SJSA1 (cell line): ENCODE measurements around the gene AKAP8. TPM values are rescaled to one million over a fixed set of nuclear protein-coding genes. Genes with fewer than 3 reads are reported as not detected.
"Not testable (repeated sequence)": the region's sequence is repeated elsewhere in the genome, so short reads cannot be mapped to it uniquely, and the experiment has no call there.

Experiments
- DNase-seq, 2 experiments: peaks; one replicate each; pipeline ENCODE4 v3.0.0-alpha.2; 2015 to 2020; ENCODE audit warnings: low spot score in 2 of 2, low read depth in 1 of 2
- H3K27ac ChIP-seq: fragments of 250-450 bp; sonication (Bioruptor Pico); 2 replicates; pipeline ENCODE4 v1.5.1; 2020; ENCODE audit warnings: mild to moderate bottlenecking, moderate library complexity
- H3K27me3 ChIP-seq: fragments of 250-450 bp; sonication (Bioruptor Pico); replicated peaks from 2 replicates; pipeline ENCODE4 v1.5.1; 2020; ENCODE audit warnings: mild to moderate bottlenecking, moderate library complexity
- H3K36me3 ChIP-seq: fragments of 250-450 bp; sonication (Bioruptor Pico); 2 replicates; pipeline ENCODE4 v1.5.1; 2020; ENCODE audit warnings: mild to moderate bottlenecking
- H3K4me1 ChIP-seq: fragments of 250-450 bp; sonication (Bioruptor Pico); replicated peaks from 2 replicates; pipeline ENCODE4 v1.6.1; 2021; ENCODE audit warnings: mild to moderate bottlenecking
- H3K4me3 ChIP-seq: fragments of 250-450 bp; sonication (Bioruptor Pico); 2 replicates; pipeline ENCODE4 v1.5.1; 2020; ENCODE audit warnings: mild to moderate bottlenecking
- H3K9me3 ChIP-seq: fragments of 250-450 bp; sonication (Bioruptor Pico); replicated peaks from 2 replicates; pipeline ENCODE4 v1.5.1; 2020; ENCODE audit warnings: mild to moderate bottlenecking
- total RNA-seq: library from RNA; depleted of rRNA; stranded (reverse); fragments of >200 nt; shearing (Covaris generic); gene quantifications from 2 replicates; pipeline ENCODE4 v1.2.3, GENCODE V29; 2014

Gene AKAP8
- total RNA-seq, 1 experiment from 2014 or later = 27.5 TPM

DNA sequence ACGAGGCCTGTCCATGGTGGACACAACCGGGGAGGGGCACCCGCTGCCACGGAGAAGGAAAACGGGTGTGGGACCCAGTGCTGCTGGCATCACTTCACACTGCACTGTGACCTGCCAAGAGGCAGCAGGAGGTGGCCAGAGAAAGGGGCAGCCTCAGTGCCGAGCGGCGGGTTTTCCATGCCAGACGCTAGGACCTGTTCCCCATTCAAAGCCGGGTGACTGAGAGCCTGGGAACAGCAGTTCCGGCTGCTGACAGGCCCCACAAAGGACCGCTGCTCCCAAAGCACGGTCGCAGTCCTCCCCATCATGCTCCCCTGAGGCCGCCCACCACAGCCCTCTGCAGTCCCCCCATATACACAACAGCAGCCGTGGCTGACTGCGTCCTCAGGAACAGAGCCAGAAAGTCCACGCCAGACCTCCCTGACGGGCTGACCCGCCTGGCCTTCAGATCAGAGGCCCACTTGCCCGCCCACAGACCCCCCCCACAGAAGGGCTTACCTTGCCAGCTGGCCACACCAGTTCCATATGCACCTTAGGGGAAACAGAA lies 5.4 kb downstream of the AKAP8 start:
- H3K27ac ChIP-seq = no peak overlapping the region
- H3K4me3 ChIP-seq = no peak overlapping the region
- peaks cover 77% of the 10 kb centered on the region for H3K36me3 ChIP-seq
- no peak for DNase-seq
- no peaks in the 10 kb centered on the region for H3K9me3 ChIP-seq
- no peaks in the 10 kb centered on the region for H3K27me3 ChIP-seq
- H3K4me1 ChIP-seq = peaks cover 18% of the 10 kb centered on the region

DNA sequence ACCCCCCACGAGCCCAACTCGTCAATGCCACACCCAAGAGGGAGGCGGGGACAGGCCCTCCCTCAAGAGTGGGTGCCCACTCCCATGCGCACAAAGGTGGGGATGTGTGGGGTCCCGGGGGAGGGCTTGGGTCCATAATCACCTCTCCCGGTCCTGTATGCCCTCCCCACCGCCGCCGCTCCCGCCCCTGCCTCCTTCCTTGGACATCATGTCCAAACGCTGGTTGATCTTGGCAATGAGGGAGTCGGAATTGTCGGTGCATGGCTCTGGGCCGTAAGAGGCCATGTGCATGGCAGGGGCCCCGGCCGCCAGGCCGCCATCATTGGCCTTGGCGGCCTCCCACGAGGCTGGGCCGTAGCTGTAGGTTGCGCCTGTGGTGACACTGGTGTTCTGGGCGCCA lies 5.9 kb downstream of the AKAP8 start:
- Histone ChIP-seq H3K4me3 (no peak overlapping the region), H3K4me1 (peaks cover 18% of the 10 kb centered on the region), H3K9me3 (no peaks in the 10 kb centered on the region), H3K36me3 (peaks cover 79% of the 10 kb centered on the region), H3K27ac (no peak overlapping the region), H3K27me3 (no peaks in the 10 kb centered on the region)
- no peak for DNase-seq

DNA sequence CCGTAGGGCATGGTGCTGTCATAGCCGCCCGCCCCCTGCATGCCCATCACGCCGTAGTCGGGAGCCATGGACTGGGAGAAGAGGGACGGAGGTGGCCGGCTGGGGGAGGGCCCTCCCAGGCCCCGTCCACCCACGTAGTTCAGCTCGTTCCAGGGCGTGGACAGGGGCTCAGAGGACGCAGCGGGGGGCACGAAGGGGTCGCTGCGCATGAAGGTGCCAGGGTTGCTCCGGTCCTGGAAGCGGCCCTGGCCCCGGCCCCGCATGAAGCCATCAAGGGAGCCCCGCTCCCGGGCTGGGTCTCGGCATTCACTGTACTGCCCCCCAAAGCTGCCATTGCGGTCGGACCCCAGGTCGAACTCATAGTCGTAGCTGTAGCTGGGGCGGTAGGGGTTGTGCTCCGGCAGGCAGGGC lies 6.7 kb downstream of the AKAP8 start:
- no peak for DNase-seq
- Histone ChIP-seq H3K9me3 (no peaks in the 10 kb centered on the region), H3K36me3 (peaks cover 87% of the 10 kb centered on the region), H3K4me3 (no peak overlapping the region), H3K4me1 (peaks cover 14% of the 10 kb centered on the region), H3K27ac (no peak overlapping the region), H3K27me3 (no peaks in the 10 kb centered on the region)

DNA sequence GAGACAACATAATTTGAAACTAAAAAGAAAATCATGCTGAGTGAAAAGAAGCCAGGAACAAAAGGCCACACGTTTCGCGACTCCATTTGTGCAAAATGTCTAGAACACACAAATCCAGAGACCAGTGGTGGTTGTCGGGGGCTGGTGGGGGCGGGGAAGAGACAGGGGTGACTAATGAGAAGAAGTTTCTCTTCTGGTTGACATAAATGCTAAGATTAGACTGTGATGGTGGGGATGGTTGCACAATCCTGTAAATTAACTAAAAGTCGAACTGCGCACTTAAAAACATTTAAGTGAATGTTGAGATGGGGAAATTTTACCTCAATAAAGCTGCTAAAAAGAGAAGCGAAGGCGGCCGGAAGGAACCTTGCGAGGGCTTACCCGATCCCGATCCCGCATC lies 7.1 kb downstream of the AKAP8 start:
- no peaks in the 10 kb centered on the region for H3K27me3 ChIP-seq
- no peaks in the 10 kb centered on the region for H3K9me3 ChIP-seq
- no peak overlapping the region for H3K4me3 ChIP-seq
- no peak for DNase-seq
- H3K36me3 ChIP-seq = peaks cover 91% of the 10 kb centered on the region
- H3K27ac ChIP-seq = no peak overlapping the region
- H3K4me1 ChIP-seq = peaks cover 10% of the 10 kb centered on the region

DNA sequence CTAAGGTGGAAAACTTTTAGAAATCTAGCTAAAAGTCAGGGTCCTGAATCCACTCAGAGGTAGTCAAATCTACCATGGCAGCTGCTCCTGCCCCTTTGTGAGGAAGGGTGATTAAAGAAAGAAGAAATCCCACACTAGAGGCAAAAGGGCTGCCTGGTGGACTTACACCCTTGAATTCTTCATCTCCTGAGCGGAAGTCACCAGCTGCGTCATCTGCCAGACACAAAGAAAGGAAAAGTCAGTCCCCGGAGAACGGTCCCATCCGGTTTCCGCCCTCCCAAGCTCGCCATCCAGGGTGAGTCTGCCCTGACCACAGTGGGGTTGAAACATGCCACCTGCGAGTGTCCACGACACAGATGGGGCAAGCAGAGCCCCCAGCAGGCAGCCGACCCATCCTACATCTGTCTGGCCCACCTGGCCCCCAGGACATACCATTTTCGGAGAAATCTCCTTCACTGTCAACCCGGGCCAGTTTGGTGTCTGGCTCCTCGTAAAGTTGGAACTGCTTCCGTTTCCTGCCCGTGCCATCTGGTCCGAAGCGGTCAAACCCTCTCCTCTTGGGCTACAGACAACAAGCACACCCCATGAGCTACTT lies 7.7 kb downstream of the AKAP8 start:
- H3K4me1 ChIP-seq = peaks cover 4% of the 10 kb centered on the region
- H3K36me3 ChIP-seq = peaks cover 94% of the 10 kb centered on the region
- H3K27me3 ChIP-seq = no peaks in the 10 kb centered on the region
- no peak for DNase-seq
- H3K4me3 ChIP-seq = no peak overlapping the region
- no peaks in the 10 kb centered on the region for H3K9me3 ChIP-seq
- H3K27ac ChIP-seq = no peak overlapping the region

DNA sequence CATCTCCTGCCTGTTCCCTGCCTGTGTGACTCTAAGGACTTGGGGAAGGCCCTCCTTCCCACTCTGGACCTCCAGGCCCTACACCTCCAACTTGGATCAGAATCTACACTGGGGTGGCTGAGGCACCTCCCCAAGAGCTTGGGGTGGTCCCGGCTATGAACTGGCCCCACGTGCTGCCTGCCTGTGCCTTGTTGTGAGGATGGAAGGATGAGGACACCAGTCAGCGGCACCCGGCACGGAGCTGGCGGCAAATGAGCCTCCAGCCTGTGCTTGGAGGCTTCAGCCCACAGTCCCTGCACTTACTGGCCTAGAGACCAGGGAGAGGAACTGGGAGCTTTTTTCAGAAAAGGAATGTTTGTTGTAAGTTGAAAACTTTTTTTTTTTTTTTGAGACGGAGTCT lies 8.5 kb downstream of the AKAP8 start:
- peaks cover 94% of the 10 kb centered on the region for H3K36me3 ChIP-seq
- no peak for DNase-seq
- H3K27ac ChIP-seq = no peak overlapping the region
- no peaks in the 10 kb centered on the region for H3K4me1 ChIP-seq
- no peaks in the 10 kb centered on the region for H3K9me3 ChIP-seq
- H3K4me3 ChIP-seq = no peak overlapping the region
- no peaks in the 10 kb centered on the region for H3K27me3 ChIP-seq

DNA sequence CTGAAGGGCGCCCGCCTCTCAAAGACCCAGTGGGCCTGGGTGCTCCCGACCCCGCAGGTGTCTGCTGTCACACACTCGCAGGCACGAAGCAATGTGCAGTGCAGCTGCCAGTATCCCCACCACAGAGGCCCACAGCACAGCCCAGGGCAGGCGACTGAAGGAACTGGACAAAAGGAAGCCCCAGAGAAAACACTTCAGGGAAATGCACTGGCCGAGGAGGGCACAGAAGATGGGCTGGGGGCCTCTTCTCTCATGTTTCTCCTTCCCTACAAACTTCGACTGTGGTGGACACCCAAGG lies 10.0 kb downstream of the AKAP8 start:
- Histone ChIP-seq H3K9me3 (no peaks in the 10 kb centered on the region), H3K4me1 (no peaks in the 10 kb centered on the region), H3K27ac (no peak overlapping the region), H3K27me3 (no peaks in the 10 kb centered on the region), H3K4me3 (no peak overlapping the region), H3K36me3 (peaks cover 95% of the 10 kb centered on the region)
- no peak for DNase-seq

DNA sequence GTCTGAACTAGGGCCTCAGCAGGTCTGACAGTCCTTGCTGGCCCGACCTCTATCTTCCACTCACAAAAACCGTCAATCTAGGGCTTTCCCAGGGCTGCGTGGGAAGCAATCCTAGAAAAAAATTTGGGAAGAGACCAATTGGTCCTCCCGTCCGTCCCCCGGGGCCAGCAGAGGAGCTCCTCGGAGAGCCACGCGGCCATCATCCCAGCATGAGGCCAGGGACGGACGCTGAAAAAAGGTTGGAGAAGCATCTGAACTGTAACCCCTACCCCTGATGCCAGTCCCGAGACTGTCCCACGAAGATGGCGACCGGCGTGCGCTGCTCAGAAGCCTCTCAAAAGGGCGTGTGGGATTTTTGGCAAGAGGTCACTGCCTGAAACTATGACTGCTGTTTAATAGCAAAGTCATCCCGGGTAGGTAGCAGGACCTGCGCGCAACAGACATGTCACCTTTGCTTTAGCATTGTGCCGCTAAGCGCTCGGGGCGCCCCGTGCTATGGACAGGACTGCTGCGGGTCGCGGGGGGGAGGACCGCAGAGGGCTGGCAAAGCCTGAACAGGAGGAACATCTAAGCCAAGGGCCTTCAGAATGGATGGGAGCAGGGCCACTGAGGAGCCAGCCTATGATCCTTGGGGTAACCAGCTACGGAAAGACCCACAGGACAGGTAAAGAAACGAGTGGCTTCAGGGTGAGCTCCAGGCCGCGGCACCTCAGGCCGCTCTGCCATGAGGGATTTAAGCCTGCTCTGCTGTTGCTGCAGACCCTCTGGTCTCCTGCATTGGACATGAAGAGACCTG lies 10.6 kb downstream of the AKAP8 start:
- Histone ChIP-seq H3K27ac (no peak overlapping the region), H3K4me1 (no peaks in the 10 kb centered on the region), H3K9me3 (no peaks in the 10 kb centered on the region), H3K27me3 (no peaks in the 10 kb centered on the region), H3K36me3 (peaks cover 93% of the 10 kb centered on the region), H3K4me3 (no peak overlapping the region)
- no peak for DNase-seq

DNA sequence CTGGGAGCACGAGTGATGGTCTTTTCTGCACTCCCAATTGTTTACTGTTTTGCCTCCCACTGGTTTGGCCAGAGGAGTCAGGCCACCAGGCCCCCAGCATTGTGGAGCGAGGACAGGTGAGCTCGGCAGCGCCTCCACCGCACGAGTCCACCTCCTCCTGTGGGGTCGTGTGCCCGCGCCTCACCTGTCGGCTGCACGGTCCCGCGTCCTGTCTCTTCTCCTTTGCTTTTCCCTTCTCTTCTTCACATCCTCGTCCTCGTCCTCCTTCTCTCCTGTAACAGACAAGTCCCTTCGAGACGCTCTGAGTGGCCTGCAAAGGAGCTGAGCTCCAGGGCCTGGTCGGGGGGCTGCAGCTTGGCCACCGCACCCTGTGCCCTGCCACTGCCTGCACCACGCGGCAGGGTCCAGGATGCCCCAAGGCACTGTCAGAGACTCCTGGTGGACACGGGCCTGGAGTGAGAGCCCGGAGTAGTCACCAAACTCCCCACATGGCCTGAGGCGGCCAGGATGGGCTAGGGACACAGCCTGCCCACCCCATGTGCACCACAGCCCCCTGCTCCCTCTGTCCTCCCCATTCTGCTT lies 11.4 kb downstream of the AKAP8 start:
- no peaks in the 10 kb centered on the region for H3K4me1 ChIP-seq
- no peak overlapping the region for H3K4me3 ChIP-seq
- H3K36me3 ChIP-seq = peaks cover 84% of the 10 kb centered on the region
- DNase-seq = no peak
- H3K27ac ChIP-seq = no peak overlapping the region
- H3K9me3 ChIP-seq = no peaks in the 10 kb centered on the region
- H3K27me3 ChIP-seq = no peaks in the 10 kb centered on the region

DNA sequence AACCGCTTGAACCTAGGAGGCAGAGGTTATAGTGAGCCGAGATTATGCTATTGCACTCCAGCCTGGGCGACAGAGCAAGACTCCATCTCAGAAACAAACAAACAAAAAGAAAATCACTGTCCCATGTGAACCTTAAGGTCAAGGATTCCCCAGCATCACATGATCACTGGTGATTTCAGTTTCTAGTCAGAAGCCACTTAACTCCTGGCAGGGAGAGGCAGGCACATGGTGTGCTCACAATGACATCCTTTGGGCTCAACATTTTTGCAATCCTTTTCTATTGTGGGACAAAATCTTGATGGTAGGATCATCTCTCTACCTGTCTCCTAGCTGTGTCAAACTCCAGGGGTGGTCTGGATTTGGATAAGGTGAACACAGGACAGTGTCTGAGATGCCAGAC lies 12.1 kb downstream of the AKAP8 start:
- Histone ChIP-seq H3K27me3 (no peaks in the 10 kb centered on the region), H3K36me3 (peaks cover 77% of the 10 kb centered on the region), H3K27ac (no peak overlapping the region), H3K4me3 (no peak overlapping the region), H3K9me3 (no peaks in the 10 kb centered on the region), H3K4me1 (no peaks in the 10 kb centered on the region)
- DNase-seq = no peak

DNA sequence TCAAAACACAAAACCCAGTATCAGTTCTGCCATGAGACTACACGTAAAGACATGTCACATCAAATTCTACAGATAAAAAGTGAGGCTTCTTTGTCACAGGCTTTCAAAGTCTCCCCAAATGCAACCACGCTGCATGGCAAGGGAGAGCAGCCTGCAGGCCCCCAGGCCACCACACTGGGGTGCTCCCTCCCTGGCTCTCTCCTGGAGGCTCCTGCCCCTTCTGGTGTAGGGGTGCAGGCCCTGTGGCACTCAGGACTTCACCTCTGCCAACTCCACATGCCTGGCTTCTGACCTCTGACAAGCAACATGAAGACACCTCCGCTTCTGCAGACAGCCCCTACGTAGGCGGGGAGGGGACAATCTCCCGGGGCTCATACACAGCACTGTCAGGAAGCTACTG lies 14.3 kb downstream of the AKAP8 start:
- DNase-seq = no peak
- H3K9me3 ChIP-seq = no peaks in the 10 kb centered on the region
- no peak overlapping the region for H3K27ac ChIP-seq
- H3K36me3 ChIP-seq = peaks cover 77% of the 10 kb centered on the region
- H3K4me1 ChIP-seq = no peaks in the 10 kb centered on the region
- H3K4me3 ChIP-seq = no peak overlapping the region
- no peaks in the 10 kb centered on the region for H3K27me3 ChIP-seq

DNA sequence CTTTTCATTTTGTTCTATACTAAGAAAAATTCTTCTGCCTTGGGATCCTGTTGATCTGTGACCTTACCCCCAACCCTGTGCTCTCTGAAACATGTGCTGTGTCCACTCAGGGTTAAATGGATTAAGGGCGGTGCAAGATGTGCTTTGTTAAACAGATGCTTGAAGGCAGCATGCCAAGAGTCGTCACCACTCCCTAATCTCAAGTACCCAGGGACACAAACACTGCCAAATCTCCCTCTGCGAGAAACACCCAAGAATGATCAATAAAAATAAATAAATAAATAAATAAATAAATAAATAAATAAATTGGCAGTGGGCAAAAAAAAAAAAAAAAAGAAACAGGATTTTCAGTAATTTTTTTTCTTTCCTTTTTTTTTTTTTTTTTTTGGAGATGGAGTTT lies 15.8 kb downstream of the AKAP8 start:
- DNase-seq, H3K4me3 ChIP-seq, H3K27me3 ChIP-seq, H3K27ac ChIP-seq, H3K9me3 ChIP-seq, H3K4me1 ChIP-seq: not testable (repeated sequence)
- peaks cover 77% of the 10 kb centered on the region for H3K36me3 ChIP-seq

DNA sequence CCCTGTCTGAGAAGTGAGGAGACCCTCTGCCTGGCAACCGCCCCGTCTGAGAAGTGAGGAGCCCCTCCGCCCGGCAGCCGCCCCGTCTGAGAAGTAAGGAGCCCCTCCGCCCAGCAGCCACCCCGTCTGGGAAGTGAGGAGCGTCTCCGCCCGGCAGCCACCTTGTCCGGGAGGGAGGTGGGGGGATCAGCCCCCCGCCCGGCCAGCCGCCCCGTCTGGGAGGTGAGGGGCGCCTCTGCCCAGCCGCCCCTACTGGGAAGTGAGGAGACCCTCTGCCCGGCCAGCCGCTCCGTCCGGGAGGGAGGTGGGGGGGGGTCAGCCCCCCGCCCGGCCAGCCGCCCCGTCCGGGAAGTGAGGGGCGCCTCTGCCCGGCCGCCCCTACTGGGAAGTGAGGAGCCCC lies 16.5 kb downstream of the AKAP8 start:
- DNase-seq, H3K4me1 ChIP-seq, H3K4me3 ChIP-seq, H3K27ac ChIP-seq, H3K9me3 ChIP-seq, H3K27me3 ChIP-seq: not testable (repeated sequence)
- peaks cover 77% of the 10 kb centered on the region for H3K36me3 ChIP-seq

DNA sequence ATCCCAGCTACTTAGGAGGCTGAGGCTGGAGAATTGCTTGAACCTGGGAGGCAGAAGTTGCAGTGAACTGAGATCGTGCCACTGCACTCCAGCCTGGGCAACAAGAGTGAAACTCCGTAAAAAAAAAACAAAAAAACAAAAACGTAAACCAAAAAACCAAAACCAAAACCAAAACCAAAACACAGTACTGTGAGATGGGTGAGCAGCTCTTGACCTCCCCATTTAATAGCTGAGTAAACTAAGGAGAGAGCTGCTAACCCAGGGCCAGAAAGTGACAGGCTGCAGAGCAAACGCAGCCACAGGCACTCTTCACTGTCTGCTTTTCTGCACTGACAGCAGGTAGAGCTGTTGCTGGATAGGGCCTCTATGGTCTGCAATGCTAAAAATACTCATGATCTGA lies 19.6 kb downstream of the AKAP8 start:
- H3K27me3 ChIP-seq, H3K4me1 ChIP-seq, H3K9me3 ChIP-seq, H3K4me3 ChIP-seq, DNase-seq, H3K27ac ChIP-seq: not testable (repeated sequence)
- peaks cover 81% of the 10 kb centered on the region for H3K36me3 ChIP-seq
